Cardiac fibroblast (primary cell): ENCODE data around the gene RPL27.

Experiments
- DNase-seq, 2 donors: peaks; one replicate each; pipeline versions ENCODE4 v3.0.0 to v3.0.0-alpha.2; 2010; ENCODE audit warnings: low read depth in 2 of 2
- H3K4me3 ChIP-seq, 2 donors: replicated peaks in 1 of 2; 1 replicate in 1 of 2; 2 replicates in 1 of 2; pipeline ENCODE4 v1.5.1; 2011; ENCODE audit warnings: low read depth in 2 of 2, low read length in 2 of 2, mild to moderate bottlenecking in 2 of 2, moderate library complexity in 1 of 2
- CTCF ChIP-seq: IDR thresholded peaks from one replicate; pipeline ENCODE4 v1.5.1; 2011; ENCODE audit warnings: low read depth, mild to moderate bottlenecking, low read length, inconsistent platforms

RPL27 gene

GRCh38 chr17:42997984-42998938 lies at the start of gene RPL27:
RPL27 (plus strand) TSS chr17:42998419; CDS start chr17:42998751, 332 bp downstream.
- DNase-seq, result peak; percentile 100
- peak; percentile 84 for TF ChIP-seq CTCF
- H3K4me3 ChIP-seq, result peak within 1 kb of the TSS; percentile 72 to 81

GRCh38 chr17:42950044-42950783 lies 48.0 kb upstream of the RPL27 start:
- no peak for DNase-seq
- TF ChIP-seq CTCF, result no peak
- no peak overlapping the region for H3K4me3 ChIP-seq

GRCh38 chr17:42953669-42954068 lies 44.5 kb upstream of the RPL27 start:
- H3K4me3 ChIP-seq, result no peak overlapping the region
- DNase-seq, result no peak
- TF ChIP-seq CTCF, result no peak

GRCh38 chr17:42964161-42964932 lies 33.9 kb upstream of the RPL27 start, which contains the start of gene AARSD1:
AARSD1 (minus strand) TSS chr17:42964454; CDS start chr17:42964440, 14 bp downstream.
- DNase-seq, result peak; percentile 96
- peak within 1 kb of the TSS; percentile 63 to 77 for H3K4me3 ChIP-seq
- TF ChIP-seq CTCF, result no peak

GRCh38 chr17:42967925-42968324 lies 30.3 kb upstream of the RPL27 start:
- H3K4me3 ChIP-seq, result no peak overlapping the region
- TF ChIP-seq CTCF, result no peak

GRCh38 chr17:42969001-42969581 lies 29.1 kb upstream of the RPL27 start:
- TF ChIP-seq CTCF, result no peak
- peak; percentile 29 to 55 for DNase-seq
- H3K4me3 ChIP-seq, result no peak overlapping the region

More at GRCh38 chr17:42967925-42968324, 30.3 kb upstream of the RPL27 start:
- no peak for DNase-seq
